ENCODE data around the gene TRPV4.

DNA sequence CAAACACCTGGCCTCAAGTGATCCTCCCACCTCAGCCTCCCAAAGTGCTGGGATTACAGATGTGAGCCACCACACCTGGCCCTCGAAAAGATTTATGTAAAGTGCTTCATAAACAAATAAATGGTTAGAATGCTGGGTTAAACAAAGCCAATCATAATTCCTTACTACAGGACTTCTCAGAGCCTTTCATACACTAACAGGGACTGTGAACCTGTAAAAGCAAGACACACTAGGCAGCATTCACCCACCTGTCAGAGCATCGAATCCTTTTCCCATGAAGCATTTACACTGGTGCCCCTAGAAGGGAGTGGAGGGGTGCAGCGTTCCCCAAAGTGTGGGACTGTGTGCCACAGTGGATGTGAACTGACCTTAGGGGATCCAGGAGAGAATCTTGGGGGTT is 29.5 kb downstream of the TRPV4 start:
- TF ChIP-seq POLR2AphosphoS5 (IDR thresholded peaks at IDR 0.05; ENCODE audit: low read depth, low read length): no peak
- TF ChIP-seq, protein P1, sequence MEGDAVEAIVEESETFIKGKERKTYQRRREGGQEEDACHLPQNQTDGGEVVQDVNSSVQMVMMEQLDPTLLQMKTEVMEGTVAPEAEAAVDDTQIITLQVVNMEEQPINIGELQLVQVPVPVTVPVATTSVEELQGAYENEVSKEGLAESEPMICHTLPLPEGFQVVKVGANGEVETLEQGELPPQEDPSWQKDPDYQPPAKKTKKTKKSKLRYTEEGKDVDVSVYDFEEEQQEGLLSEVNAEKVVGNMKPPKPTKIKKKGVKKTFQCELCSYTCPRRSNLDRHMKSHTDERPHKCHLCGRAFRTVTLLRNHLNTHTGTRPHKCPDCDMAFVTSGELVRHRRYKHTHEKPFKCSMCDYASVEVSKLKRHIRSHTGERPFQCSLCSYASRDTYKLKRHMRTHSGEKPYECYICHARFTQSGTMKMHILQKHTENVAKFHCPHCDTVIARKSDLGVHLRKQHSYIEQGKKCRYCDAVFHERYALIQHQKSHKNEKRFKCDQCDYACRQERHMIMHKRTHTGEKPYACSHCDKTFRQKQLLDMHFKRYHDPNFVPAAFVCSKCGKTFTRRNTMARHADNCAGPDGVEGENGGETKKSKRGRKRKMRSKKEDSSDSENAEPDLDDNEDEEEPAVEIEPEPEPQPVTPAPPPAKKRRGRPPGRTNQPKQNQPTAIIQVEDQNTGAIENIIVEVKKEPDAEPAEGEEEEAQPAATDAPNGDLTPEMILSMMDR (IDR thresholded peaks at IDR 0.05): no peak
- TF ChIP-seq, protein P2, sequence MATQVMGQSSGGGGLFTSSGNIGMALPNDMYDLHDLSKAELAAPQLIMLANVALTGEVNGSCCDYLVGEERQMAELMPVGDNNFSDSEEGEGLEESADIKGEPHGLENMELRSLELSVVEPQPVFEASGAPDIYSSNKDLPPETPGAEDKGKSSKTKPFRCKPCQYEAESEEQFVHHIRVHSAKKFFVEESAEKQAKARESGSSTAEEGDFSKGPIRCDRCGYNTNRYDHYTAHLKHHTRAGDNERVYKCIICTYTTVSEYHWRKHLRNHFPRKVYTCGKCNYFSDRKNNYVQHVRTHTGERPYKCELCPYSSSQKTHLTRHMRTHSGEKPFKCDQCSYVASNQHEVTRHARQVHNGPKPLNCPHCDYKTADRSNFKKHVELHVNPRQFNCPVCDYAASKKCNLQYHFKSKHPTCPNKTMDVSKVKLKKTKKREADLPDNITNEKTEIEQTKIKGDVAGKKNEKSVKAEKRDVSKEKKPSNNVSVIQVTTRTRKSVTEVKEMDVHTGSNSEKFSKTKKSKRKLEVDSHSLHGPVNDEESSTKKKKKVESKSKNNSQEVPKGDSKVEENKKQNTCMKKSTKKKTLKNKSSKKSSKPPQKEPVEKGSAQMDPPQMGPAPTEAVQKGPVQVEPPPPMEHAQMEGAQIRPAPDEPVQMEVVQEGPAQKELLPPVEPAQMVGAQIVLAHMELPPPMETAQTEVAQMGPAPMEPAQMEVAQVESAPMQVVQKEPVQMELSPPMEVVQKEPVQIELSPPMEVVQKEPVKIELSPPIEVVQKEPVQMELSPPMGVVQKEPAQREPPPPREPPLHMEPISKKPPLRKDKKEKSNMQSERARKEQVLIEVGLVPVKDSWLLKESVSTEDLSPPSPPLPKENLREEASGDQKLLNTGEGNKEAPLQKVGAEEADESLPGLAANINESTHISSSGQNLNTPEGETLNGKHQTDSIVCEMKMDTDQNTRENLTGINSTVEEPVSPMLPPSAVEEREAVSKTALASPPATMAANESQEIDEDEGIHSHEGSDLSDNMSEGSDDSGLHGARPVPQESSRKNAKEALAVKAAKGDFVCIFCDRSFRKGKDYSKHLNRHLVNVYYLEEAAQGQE (IDR thresholded peaks at IDR 0.05; ENCODE audit: insufficient read depth in 1 of 2, low read depth in 2 of 2, low read length in 1 of 2): no peak
- no peak for TF ChIP-seq SIN3A (IDR thresholded peaks at IDR 0.05; ENCODE audit: borderline replicate concordance, insufficient read depth, low read depth, low read length)

Data from Panc1 (cell line).